ENCODE measurements around the gene KCNJ2.

Gene KCNJ2

DNA sequence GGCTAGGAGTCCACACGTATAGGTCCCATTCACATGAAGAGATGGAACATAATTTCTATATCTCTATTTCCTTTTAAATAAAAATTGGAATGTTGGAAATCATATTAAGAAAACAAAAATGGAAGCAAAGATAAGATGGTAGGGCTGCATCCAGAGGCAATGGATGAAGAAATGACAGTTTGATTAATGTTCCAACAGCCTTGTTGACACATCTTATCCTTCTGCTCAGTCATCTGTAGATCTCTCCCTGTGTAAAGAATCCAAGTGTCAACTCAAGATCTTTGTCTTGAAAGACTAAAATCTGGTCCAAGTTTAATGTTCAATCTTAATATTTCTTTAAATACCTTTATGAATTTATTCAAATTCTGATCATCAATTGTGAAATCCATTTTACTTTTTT lies 7.8 kb upstream of the KCNJ2 start:
- DNase-seq = no peak

DNA sequence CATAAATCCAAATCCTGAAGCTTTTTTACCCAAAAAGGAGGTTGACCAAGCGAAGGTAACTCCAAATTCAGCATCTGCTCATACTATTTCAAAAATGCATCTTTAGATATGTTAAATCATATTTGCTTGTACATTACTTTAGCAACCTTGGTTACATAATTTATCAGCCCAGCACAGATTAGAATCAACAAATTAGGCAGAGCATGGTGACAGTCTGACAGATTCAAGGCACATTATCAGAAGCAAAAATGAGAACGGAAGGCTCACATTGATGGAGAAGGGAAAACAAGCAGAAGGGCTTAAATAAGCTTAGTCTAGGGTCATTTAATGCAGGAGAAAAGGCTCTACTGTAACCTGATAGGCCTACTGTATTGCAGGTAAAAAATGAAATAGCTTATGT lies 3.9 kb upstream of the KCNJ2 start:
- no peak for DNase-seq

DNA sequence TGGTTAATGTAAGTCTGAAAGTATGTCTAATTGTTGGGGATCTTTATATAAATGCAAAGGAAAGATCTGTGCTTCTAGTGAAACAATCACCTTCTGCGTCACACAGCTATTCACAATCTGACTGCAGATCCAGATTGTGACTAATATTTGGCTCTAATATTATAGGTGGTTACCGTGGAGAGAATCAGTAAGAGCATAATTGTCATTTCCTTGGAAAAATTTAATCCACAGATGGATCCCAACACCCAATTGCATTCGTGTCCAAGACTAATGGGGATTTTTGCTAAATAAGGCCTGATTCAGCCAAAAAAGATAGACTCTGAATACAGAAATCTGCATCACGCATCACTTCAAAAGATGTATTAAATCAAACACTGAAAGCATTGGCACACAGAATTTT lies 2.7 kb upstream of the KCNJ2 start:
- no peak for DNase-seq

- DNase-seq = no peak
Measured at GRCh38 chr17:70168044-70168976, 1.0 kb upstream of the KCNJ2 start.

- DNase-seq = no peak
Measured at GRCh38 chr17:70169709-70170597, 621 bp downstream of the KCNJ2 start.

DNA sequence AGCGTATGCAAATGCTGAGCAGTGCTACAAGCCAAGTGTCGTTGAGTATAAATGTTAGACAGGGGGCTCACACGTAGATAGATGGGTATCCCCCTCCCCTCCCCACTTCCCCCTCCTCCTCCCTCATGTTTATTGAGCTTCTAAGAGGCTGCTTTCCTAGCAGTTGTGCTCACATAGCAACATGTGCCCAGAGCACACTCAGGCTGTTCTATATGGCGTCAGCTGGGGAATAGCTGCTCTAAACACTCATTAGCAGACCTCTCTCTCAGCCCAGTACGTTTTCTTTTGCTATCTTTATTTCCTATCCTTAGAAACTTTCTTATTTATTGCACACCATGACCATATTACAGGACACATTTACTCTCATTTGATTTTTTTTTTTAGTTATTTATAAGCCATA lies 1.8 kb downstream of the KCNJ2 start:
- no peak for DNase-seq

DNA sequence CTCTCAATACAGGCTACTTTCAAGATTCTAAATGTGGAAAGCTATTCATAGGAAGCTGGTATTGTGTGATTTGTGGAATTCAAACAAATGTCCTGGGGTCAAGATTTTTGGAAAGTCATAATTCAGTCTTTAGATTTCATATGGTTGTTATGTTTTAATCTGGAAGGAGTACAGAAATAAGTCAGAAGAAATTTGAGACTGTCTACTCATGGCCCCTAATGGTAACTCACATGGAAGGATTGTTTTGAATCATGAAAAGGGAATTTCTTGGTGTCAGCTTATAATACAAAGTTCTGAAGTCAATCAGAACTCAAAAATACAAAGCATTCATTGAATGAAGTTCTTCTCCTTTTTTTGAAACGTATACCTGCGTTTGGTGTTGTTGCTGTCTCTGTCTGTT lies 3.1 kb downstream of the KCNJ2 start:
- DNase-seq = no peak

- no peak for DNase-seq
Measured at GRCh38 chr17:70172923-70173322, 3.6 kb downstream of the KCNJ2 start.

- no peak for DNase-seq
Measured at GRCh38 chr17:70173681-70174080, 4.3 kb downstream of the KCNJ2 start.

GRCh38 chr17:70181376-70181775 lies 12.0 kb downstream of the KCNJ2 start:
- no peak for DNase-seq

GRCh38 chr17:70181866-70182265 lies 12.5 kb downstream of the KCNJ2 start:
- no peak for DNase-seq

DNA sequence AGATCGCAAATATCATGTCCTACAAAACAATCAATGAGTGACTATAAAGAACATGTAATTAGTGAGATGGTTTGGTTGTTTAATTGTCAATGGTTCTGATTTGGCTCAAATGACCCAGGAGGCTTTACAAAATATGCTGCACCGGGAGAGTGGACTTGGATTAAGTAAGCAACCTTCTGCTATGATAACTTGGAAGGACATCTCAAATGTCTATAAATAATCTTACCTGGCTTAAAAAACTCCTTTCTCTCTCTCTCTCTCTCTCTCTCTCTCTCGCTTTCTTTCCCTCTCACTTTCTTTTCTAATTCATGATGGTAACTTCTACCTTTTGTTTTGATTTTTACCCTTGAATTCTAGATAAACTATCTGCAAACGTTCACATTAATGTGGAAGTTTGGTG lies 14.2 kb downstream of the KCNJ2 start:
- no peak for DNase-seq

DNA sequence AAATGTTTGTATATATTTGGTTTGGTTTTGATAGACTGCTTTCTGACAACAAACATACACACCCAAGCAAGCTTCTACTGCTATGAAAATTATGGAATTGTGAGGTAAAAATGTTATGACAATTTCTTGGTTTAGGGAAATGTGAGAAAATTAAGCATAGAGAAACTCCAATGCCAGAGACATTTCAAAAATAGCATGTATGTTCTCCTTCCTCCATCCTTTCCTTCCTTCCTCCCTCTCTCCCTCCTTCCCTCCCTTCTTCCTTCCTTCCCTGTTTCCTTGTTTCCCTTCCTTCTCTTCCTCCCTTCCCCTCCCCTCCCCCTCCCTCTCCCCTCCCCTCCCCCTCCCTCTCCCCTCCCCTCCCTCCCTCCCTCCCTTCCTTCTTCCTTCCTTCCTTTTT lies 14.9 kb downstream of the KCNJ2 start:
- DNase-seq = no peak

DNA sequence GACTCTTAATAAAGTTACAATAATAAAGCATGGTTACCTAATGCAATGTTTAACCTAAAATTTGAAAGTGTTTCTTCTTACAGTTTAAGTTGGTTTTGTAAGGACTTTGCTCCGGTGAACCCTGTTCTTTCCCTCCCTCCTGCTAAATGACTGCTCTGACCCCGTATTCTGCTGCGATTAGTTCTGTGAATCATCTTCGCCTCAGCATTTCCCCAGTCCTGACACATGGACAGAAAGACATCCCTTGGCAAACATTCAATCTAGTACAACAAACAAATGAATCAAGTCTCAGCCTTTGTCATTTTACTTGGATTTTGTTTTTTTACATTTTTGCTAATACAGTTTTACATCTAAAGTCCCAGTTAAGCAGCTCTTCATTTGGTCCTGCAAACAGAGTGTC lies 15.4 kb downstream of the KCNJ2 start:
- DNase-seq = no peak

- DNase-seq = no peak
Measured at GRCh38 chr17:70185285-70185684, 16.0 kb downstream of the KCNJ2 start.

DNA sequence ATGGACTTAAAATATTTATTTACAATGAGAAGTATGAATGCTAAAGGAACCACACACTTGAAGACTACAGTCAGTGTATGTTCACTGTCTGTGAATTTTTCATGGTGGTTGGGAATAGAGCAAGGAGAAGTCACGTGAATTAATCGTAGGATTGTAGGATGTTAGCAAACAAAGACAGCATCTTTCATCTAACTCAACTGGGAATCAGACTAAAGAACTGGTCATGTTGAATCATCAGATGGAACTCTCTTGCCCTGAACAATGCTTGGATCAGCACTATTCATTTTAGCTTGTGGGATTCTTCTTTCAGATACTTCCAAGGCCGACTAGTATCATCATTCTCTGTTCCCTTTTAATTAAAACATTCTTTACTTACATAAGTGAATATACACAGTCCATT lies 18.1 kb downstream of the KCNJ2 start:
- DNase-seq = no peak

DNA sequence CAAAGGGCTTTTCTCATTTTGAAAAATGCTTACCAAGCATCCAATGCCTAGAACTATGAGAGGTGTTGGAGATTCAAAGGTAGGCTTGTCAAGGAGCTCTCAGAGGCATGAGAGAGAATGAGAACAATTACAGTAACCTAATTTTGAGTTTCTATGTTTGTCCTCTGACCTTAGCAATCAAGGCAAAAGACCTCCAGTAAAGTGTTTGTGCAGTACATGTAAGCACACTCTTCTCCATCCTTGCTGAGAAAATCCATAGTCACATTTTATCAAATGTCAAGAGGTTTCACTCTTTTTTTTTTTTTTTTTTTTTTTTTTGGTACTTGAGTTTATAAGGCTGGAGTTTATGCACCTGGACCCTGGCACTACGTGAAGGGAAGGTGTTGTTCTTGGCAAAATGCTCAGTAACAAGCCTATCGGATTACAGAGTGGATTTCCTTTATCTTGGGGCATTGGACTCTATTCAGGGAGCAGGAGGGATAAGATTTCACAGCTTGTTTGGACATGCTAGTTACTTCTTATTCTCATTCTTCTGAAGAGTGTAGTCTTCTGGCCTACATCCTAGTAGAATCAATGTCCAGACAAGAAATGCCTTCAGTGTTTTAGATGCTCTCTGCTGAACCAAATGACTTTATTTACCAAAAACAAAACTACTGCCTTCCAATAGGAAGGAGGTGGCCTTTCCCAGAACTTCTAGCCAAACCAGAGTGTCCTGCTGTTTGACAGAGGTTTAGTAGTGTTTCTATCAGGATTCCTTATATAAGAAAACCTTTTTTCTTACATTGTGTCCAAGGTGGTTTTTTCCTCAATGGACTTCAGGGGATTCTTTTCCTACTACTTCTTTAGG lies 21.9 kb downstream of the KCNJ2 start:
- DNase-seq = no peak

DNA sequence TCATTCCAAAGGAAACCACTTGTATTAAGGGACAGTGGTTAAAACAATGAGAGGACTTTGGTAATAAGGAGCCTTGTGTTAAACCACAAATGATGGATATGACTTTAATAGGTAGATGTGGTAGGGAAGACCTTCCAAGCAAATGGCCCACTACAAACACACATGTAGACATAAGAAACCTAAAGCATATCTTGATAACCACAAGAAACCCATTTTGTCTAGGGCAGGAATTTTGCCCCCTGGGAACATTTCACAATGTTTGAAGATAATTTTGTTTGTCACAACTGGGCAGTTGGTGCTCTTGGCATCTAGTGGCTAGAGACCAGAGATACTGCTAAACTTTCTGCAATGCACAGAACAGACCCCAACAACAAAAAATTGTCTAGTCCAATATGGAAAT lies 25.8 kb downstream of the KCNJ2 start:
- DNase-seq = no peak

DNA sequence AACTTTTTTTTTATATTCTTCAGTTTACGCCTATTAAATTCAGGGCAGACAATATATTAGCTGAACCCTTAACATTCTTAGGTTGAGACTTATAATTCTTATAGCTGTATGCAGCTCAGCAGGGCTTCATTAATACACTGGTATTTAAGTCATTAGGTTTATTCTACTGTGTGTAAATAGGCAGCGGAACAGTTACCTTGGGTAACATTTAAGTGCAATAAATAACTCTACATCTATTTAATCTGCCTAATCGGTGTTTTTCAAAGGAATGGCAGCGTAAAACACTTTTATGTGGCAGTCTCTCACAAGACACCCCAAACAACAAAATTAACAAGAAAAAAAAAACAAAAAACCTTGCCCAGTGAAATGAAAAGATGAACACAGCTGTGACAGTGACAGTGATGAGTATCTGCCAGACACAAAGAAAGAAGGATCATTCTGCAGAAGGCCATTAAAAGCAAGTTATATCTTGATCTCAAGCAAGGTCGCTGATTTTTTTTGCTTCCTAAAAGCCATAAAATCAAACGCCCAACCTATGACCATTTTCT lies 32.6 kb downstream of the KCNJ2 start:
- no peak for DNase-seq

GRCh38 chr17:70202840-70203239 lies 33.5 kb downstream of the KCNJ2 start:
- DNase-seq = no peak

DNA sequence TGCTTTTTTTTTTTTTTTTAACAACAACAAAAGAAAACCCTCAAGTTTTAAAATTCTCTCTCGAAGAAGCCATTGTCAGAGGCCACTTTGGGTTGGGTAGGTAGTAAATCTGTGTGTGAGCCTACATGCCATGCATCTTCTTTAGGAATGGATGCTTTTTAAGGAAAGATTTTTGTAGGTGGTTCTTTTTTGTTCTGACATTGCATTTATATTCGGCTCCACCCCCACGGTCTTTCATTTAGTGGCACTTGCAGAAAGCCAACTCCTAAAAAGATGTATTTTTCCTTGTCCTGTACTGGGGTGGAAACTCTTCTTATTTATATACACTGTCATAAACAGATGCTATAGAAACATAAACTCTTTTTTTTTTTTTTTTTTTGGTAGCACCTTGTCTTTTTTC lies 35.1 kb downstream of the KCNJ2 start:
- no peak for DNase-seq

- DNase-seq = no peak
Measured at GRCh38 chr17:70205401-70205800, 36.1 kb downstream of the KCNJ2 start.
